HepG2 (cell line): ENCODE data around the gene ANKRD11. TPM values are rescaled to one million over a fixed set of nuclear protein-coding genes. Genes with fewer than 3 reads are reported as not detected.

ENCODE experiments used
- AGO2 ChIP-seq: fragments of 200-400 bp; formaldehyde crosslinking; optimal IDR thresholded peaks from 2 replicates; pipeline ENCODE3; 2017; ENCODE audit warnings: mild to moderate bottlenecking, low read depth, low read length, moderate library complexity
- FOXA3 ChIP-seq: IDR thresholded peaks from 2 replicates; pipeline ENCODE4 v1.6.1; 2016; ENCODE audit warnings: missing genetic modification reagents, missing compliant biosample characterization
- HMGA1 ChIP-seq: sonication (generic); formaldehyde crosslinking; conservative IDR thresholded peaks from 2 replicates; pipeline ENCODE4 v1.4.0; 2020; ENCODE audit warnings: missing genetic modification reagents
- HOXA9 ChIP-seq: sonication (generic); formaldehyde crosslinking; IDR thresholded peaks from 2 replicates; pipeline ENCODE4 v1.8.1; 2022; ENCODE audit warnings: missing genetic modification reagents, mild to moderate bottlenecking, moderate library complexity, borderline replicate concordance
- NONO ChIP-seq, 2 experiments: fragments of 450-650 bp in 1 of 2; sonication (generic) in 1 of 2; formaldehyde crosslinking in 1 of 2; IDR thresholded peaks in 1 of 2; conservative IDR thresholded peaks in 1 of 2; 2 replicates each; pipeline versions ENCODE4 v1.6.1 to v1.8.0; 2017 to 2022; ENCODE audit warnings: mild to moderate bottlenecking in 1 of 2, missing genetic modification reagents in 1 of 2, moderate library complexity in 1 of 2
- POLR2AphosphoS2 ChIP-seq: IDR thresholded peaks from 2 replicates; pipeline ENCODE4 v1.6.1; 2011; ENCODE audit warnings: low read depth, low read length, improper control_type of control experiment
- RXRA ChIP-seq: sonication (generic); formaldehyde crosslinking; IDR thresholded peaks from 2 replicates; pipeline ENCODE4 v1.5.1; 2020; ENCODE audit warnings: missing genetic modification reagents
- SNAPC2 ChIP-seq: sonication (generic); formaldehyde crosslinking; IDR thresholded peaks from 2 replicates; pipeline ENCODE4 v1.8.1; 2022; ENCODE audit warnings: mild to moderate bottlenecking, missing genetic modification reagents
- TEF ChIP-seq: sonication (generic); formaldehyde crosslinking; IDR thresholded peaks from 2 replicates; pipeline ENCODE4 v1.5.0; 2020; ENCODE audit warnings: missing genetic modification reagents
- UBTF ChIP-seq: sonication (generic); formaldehyde crosslinking; IDR thresholded peaks from 2 replicates; pipeline ENCODE4 v1.4.0; 2020; ENCODE audit warnings: mild to moderate bottlenecking, missing genetic modification reagents
- ZMAT3 ChIP-seq: sonication (generic); formaldehyde crosslinking; conservative IDR thresholded peaks from 2 replicates; pipeline ENCODE4 v1.7.0; 2021; ENCODE audit warnings: missing genetic modification reagents
- ZNF256 ChIP-seq: sonication (generic); formaldehyde crosslinking; conservative IDR thresholded peaks from 2 replicates; pipeline ENCODE4 v1.4.0; 2020; ENCODE audit warnings: missing genetic modification reagents
- ZNF333 ChIP-seq: sonication (generic); formaldehyde crosslinking; IDR thresholded peaks from 2 replicates; pipeline ENCODE4 v1.4.0; 2020; ENCODE audit warnings: mild to moderate bottlenecking, missing genetic modification reagents, borderline replicate concordance
- ZNF607 ChIP-seq: sonication (generic); formaldehyde crosslinking; IDR thresholded peaks from 2 replicates; pipeline ENCODE4 v1.5.1; 2020; ENCODE audit warnings: missing genetic modification reagents, mild to moderate bottlenecking, borderline replicate concordance
- ZNF609 ChIP-seq: sonication (generic); formaldehyde crosslinking; IDR thresholded peaks from 2 replicates; pipeline ENCODE4 v1.4.0; 2020; ENCODE audit warnings: mild to moderate bottlenecking, missing genetic modification reagents, borderline replicate concordance
- ZNF75D ChIP-seq: sonication (generic); formaldehyde crosslinking; IDR thresholded peaks from 2 replicates; pipeline ENCODE4 v1.8.1; 2023; ENCODE audit warnings: missing genetic modification reagents, mild to moderate bottlenecking, borderline replicate concordance
- ZNF782 ChIP-seq: sonication (generic); formaldehyde crosslinking; IDR thresholded peaks from 2 replicates; pipeline ENCODE4 v1.4.0; 2020; ENCODE audit warnings: missing genetic modification reagents, mild to moderate bottlenecking, borderline replicate concordance
- ZNF792 ChIP-seq: IDR thresholded peaks from 2 replicates; pipeline ENCODE4 v1.6.1; 2016
- polyA plus RNA-seq, 8 experiments: library from polyadenylated mRNA; depleted of rRNA in 3 of 8; stranded (reverse) in 7 of 8; unstranded in 1 of 8; fragments of >200 nt; fragmentation: Illumina TruSeq in 4 of 8; extraction: Trizol in 4 of 8; gene quantifications; 2 replicates each; pipeline versions ENCODE4 v1.2.1 to v1.2.3, GENCODE V29; 2011 to 2016; ENCODE audit warnings: low read depth in 4 of 8, missing spikeins in 1 of 8, mixed read lengths in 1 of 8; ENCODE audit not compliant: insufficient read depth in 1 of 8
- total RNA-seq, 5 experiments: library from RNA; depleted of rRNA; stranded (reverse); fragments of >200 nt; fragmentation: Illumina TruSeq; extraction: Trizol; gene quantifications; 2 replicates each; pipeline ENCODE4 v1.2.3, GENCODE V29; 2016; ENCODE audit warnings: low read depth in 1 of 5
- TF ChIP-seq, protein P1 (sequence below): IDR thresholded peaks from 2 replicates; pipeline ENCODE4 v1.6.1; 2016; ENCODE audit warnings: control low read depth
- TF ChIP-seq, protein P2 (sequence below): sonication (generic); formaldehyde crosslinking; conservative IDR thresholded peaks from 2 replicates; pipeline ENCODE4 v1.8.0; 2022; ENCODE audit warnings: missing genetic modification reagents

ANKRD11 gene
- total and polyA plus RNA-seq, 2 of the 13 experiments (the other 11 are each of a cell fraction or from before 2014, with no cell fraction given), result 21.4 to 38.4 TPM

DNA sequence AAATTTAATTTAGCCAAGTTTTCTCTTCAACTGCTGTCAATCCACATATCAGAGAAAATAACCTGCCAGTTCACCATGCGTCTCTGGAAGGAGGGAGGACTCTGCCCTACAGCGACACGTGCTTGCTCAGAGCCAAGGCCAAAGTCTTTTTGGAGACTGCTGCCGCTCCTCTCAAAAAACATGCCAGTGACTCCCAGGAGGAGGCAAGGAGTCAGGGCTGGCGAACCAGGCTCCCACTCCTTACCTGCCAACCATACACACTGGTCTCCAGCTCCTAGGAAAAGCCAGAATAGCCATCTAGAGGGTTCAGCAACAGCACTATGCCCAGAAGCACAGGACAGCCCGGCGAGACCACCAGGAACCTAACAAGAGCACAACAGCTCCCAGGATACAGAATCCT lies 73.0 kb downstream of the ANKRD11 start (continued):
- TF ChIP-seq RXRA (CRISPR knock-in tag), result no peak
- no peak for TF ChIP-seq UBTF
- TF ChIP-seq SNAPC2 (CRISPR knock-in tag), result peak; percentile 63; the same call in 1 of the 2 replicates
- no peak for TF ChIP-seq TEF (CRISPR knock-in tag)
- no peak for TF ChIP-seq ZNF333 (CRISPR knock-in tag)
- TF ChIP-seq ZNF607 (CRISPR knock-in tag), result no peak
- TF ChIP-seq ZNF256 (CRISPR knock-in tag), result no peak
- TF ChIP-seq HMGA1 (CRISPR knock-in tag), result no peak
- no peak for TF ChIP-seq NONO (IDR thresholded peaks at IDR 0.05)
- TF ChIP-seq NONO (CRISPR knock-in tag; conservative IDR thresholded peaks at IDR 0.05), result no peak
- TF ChIP-seq ZMAT3, result no peak
- no peak for TF ChIP-seq POLR2AphosphoS2
- no peak for TF ChIP-seq ZNF792 (CRISPR knock-in tag)
- TF ChIP-seq, protein P1, sequence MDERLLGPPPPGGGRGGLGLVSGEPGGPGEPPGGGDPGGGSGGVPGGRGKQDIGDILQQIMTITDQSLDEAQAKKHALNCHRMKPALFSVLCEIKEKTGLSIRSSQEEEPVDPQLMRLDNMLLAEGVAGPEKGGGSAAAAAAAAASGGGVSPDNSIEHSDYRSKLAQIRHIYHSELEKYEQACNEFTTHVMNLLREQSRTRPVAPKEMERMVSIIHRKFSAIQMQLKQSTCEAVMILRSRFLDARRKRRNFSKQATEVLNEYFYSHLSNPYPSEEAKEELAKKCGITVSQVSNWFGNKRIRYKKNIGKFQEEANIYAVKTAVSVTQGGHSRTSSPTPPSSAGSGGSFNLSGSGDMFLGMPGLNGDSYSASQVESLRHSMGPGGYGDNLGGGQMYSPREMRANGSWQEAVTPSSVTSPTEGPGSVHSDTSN, result no peak
- 0 out of 2 replicates have a peak, but pooled peaks have one; percentile 18 for TF ChIP-seq ZNF609 (CRISPR knock-in tag)
- no peak for TF ChIP-seq ZNF75D
- TF ChIP-seq HOXA9 (CRISPR knock-in tag), result no peak
- no peak for TF ChIP-seq AGO2
- TF ChIP-seq ZNF782 (CRISPR knock-in tag), result no peak
- TF ChIP-seq, protein P2, sequence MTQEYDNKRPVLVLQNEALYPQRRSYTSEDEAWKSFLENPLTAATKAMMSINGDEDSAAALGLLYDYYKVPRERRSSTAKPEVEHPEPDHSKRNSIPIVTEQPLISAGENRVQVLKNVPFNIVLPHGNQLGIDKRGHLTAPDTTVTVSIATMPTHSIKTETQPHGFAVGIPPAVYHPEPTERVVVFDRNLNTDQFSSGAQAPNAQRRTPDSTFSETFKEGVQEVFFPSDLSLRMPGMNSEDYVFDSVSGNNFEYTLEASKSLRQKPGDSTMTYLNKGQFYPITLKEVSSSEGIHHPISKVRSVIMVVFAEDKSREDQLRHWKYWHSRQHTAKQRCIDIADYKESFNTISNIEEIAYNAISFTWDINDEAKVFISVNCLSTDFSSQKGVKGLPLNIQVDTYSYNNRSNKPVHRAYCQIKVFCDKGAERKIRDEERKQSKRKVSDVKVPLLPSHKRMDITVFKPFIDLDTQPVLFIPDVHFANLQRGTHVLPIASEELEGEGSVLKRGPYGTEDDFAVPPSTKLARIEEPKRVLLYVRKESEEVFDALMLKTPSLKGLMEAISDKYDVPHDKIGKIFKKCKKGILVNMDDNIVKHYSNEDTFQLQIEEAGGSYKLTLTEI (CRISPR knock-in tag), result no peak
- peak; percentile 32; the same call in 1 of the 2 replicates for TF ChIP-seq FOXA3 (CRISPR knock-in tag)
